ENCODE results near the gene ZBTB7C. TPM values are rescaled to one million over a fixed set of nuclear protein-coding genes. Genes with fewer than 3 reads are reported as not detected.

ZBTB7C gene
- total and polyA plus RNA-seq, 4 donors = 0.19 to 1.1 (median 0.45) TPM

DNA sequence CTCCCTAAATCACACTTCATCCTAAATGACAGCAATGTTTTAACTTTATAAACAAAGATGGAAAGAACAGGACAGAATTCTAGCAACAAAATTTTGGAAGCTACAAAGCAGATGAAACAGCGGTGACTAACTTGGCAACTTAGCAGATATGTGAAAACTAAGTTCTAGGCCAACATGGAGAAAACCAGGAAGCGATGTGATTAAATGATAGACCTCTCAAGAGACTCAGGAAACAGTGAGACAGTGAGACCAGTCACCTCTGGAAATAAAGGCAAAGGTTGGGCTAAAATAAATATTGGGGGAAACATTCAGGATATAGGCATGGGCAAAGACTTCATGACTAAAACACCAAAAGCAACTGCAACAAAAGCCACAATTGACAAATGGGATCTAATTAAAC is 24.4 kb upstream of the ZBTB7C start:
- Histone ChIP-seq H3K27me3 (ENCODE audit: control insufficient read depth in 4 of 4, insufficient read depth in 4 of 4, low read length in 3 of 4) (peaks cover 0 to under 1% (median 0%) of the 10 kb centered on the region in 4 donors), H3K4me3 (ENCODE audit: low read depth in 1 of 3, low read length in 3 of 3) (no peak overlapping the region), H3K4me1 (ENCODE audit: control insufficient read depth in 4 of 4, insufficient read depth in 4 of 4, low read length in 3 of 4) (no peaks in the 10 kb centered on the region), H3K27ac (ENCODE audit: low read depth in 1 of 2, low read length in 2 of 2) (no peak overlapping the region), H3K9me3 (ENCODE audit: control insufficient read depth in 4 of 4, low read length in 3 of 4) (no peaks in the 10 kb centered on the region), H3K9ac (ENCODE audit: low read depth in 1 of 2, low read length in 2 of 2) (no peak overlapping the region), H3K36me3 (ENCODE audit: control insufficient read depth in 4 of 4, insufficient read depth in 3 of 4, low read depth in 1 of 4, low read length in 3 of 4) (no peaks in the 10 kb centered on the region)
- no peak for TF ChIP-seq FOXA2 (IDR thresholded peaks at IDR 0.05)
- TF ChIP-seq FOXA1 (IDR thresholded peaks at IDR 0.05) = no peak
- TF ChIP-seq RAD21 (IDR thresholded peaks at IDR 0.05) = no peak
- no peak for TF ChIP-seq EGR1 (IDR thresholded peaks at IDR 0.05; ENCODE audit: low read depth in 2 of 2)
- TF ChIP-seq SP1 (IDR thresholded peaks at IDR 0.05) = no peak
- no peak for TF ChIP-seq TAF1 (conservative IDR thresholded peaks at IDR 0.05)
- TF ChIP-seq, protein P1, sequence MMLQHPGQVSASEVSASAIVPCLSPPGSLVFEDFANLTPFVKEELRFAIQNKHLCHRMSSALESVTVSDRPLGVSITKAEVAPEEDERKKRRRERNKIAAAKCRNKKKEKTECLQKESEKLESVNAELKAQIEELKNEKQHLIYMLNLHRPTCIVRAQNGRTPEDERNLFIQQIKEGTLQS (IDR thresholded peaks at IDR 0.05) = no peak
- TF ChIP-seq GABPA (IDR thresholded peaks at IDR 0.05 in 1 of 2, conservative IDR thresholded peaks at IDR 0.05 in 1 of 2) = no peak
- TF ChIP-seq YY1 (IDR thresholded peaks at IDR 0.05) = no peak
- TF ChIP-seq HNF4G (IDR thresholded peaks at IDR 0.05) = no peak
- TF ChIP-seq RXRA (IDR thresholded peaks at IDR 0.05) = no peak
- TF ChIP-seq, protein P2, sequence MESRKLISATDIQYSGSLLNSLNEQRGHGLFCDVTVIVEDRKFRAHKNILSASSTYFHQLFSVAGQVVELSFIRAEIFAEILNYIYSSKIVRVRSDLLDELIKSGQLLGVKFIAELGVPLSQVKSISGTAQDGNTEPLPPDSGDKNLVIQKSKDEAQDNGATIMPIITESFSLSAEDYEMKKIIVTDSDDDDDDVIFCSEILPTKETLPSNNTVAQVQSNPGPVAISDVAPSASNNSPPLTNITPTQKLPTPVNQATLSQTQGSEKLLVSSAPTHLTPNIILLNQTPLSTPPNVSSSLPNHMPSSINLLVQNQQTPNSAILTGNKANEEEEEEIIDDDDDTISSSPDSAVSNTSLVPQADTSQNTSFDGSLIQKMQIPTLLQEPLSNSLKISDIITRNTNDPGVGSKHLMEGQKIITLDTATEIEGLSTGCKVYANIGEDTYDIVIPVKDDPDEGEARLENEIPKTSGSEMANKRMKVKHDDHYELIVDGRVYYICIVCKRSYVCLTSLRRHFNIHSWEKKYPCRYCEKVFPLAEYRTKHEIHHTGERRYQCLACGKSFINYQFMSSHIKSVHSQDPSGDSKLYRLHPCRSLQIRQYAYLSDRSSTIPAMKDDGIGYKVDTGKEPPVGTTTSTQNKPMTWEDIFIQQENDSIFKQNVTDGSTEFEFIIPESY (IDR thresholded peaks at IDR 0.05) = no peak
- no peak for TF ChIP-seq REST (IDR thresholded peaks at IDR 0.05)
- TF ChIP-seq, protein P3, sequence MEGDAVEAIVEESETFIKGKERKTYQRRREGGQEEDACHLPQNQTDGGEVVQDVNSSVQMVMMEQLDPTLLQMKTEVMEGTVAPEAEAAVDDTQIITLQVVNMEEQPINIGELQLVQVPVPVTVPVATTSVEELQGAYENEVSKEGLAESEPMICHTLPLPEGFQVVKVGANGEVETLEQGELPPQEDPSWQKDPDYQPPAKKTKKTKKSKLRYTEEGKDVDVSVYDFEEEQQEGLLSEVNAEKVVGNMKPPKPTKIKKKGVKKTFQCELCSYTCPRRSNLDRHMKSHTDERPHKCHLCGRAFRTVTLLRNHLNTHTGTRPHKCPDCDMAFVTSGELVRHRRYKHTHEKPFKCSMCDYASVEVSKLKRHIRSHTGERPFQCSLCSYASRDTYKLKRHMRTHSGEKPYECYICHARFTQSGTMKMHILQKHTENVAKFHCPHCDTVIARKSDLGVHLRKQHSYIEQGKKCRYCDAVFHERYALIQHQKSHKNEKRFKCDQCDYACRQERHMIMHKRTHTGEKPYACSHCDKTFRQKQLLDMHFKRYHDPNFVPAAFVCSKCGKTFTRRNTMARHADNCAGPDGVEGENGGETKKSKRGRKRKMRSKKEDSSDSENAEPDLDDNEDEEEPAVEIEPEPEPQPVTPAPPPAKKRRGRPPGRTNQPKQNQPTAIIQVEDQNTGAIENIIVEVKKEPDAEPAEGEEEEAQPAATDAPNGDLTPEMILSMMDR (IDR thresholded peaks at IDR 0.05; ENCODE audit: low read depth, low read length, missing input control) = no peak
- no peak for TF ChIP-seq NR2F2 (IDR thresholded peaks at IDR 0.05)
- TF ChIP-seq JUND (IDR thresholded peaks at IDR 0.05) = no peak
- TF ChIP-seq, protein P4, sequence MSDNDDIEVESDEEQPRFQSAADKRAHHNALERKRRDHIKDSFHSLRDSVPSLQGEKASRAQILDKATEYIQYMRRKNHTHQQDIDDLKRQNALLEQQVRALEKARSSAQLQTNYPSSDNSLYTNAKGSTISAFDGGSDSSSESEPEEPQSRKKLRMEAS (IDR thresholded peaks at IDR 0.05) = no peak
- no peak for DNase-seq (ENCODE audit: low spot score)
- WGBS = 93% methylated on average over 2 of the region's 2 CpGs

DNA sequence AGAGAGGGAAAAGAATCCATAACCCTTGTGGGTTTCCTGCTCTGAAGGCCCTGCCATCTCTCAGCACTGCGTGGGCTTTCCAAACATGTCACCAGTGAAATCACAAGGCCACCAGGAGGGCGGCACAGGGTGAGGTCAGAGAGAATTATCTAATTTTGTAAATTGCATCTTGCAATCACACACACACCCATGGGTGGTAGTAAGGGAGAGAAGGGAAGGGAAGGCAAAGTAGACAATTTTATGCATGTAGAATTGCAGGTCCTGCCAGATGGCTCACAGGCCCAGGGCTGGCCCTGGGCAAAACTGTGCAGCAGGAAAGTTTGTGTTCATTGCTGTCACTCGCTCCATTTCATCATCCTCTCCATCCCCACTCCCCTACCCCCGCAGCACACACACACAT is 21.0 kb upstream of the ZBTB7C start:
- Histone ChIP-seq H3K9ac (ENCODE audit: low read depth in 1 of 2, low read length in 2 of 2) (no peak overlapping the region), H3K4me1 (ENCODE audit: control insufficient read depth in 4 of 4, insufficient read depth in 4 of 4, low read length in 3 of 4) (no peaks in the 10 kb centered on the region)
- 88% methylated on average over 4 of the region's 4 CpGs for WGBS
- TF ChIP-seq NR2F2 (IDR thresholded peaks at IDR 0.05) (no peak), YY1 (IDR thresholded peaks at IDR 0.05) (no peak), JUND (IDR thresholded peaks at IDR 0.05) (no peak), FOXA2 (IDR thresholded peaks at IDR 0.05) (no peak), HNF4G (IDR thresholded peaks at IDR 0.05) (no peak), FOXA1 (IDR thresholded peaks at IDR 0.05) (no peak), GABPA (IDR thresholded peaks at IDR 0.05 in 1 of 2, conservative IDR thresholded peaks at IDR 0.05 in 1 of 2) (no peak), TAF1 (conservative IDR thresholded peaks at IDR 0.05) (no peak), RAD21 (IDR thresholded peaks at IDR 0.05) (no peak), RXRA (IDR thresholded peaks at IDR 0.05) (no peak), REST (IDR thresholded peaks at IDR 0.05) (no peak)
- TF ChIP-seq, protein P1 (IDR thresholded peaks at IDR 0.05) = no peak
- TF ChIP-seq, protein P3 (IDR thresholded peaks at IDR 0.05; ENCODE audit: low read depth, low read length, missing input control) = no peak

More for the DNA sequence above, 21.0 kb upstream of the ZBTB7C start:
- Histone ChIP-seq H3K9me3 (ENCODE audit: control insufficient read depth in 4 of 4, low read length in 3 of 4) (no peaks in the 10 kb centered on the region), H3K4me3 (ENCODE audit: low read depth in 1 of 3, low read length in 3 of 3) (no peak overlapping the region), H3K36me3 (ENCODE audit: control insufficient read depth in 4 of 4, insufficient read depth in 3 of 4, low read depth in 1 of 4, low read length in 3 of 4) (no peaks in the 10 kb centered on the region), H3K27ac (ENCODE audit: low read depth in 1 of 2, low read length in 2 of 2) (no peak overlapping the region), H3K27me3 (ENCODE audit: control insufficient read depth in 4 of 4, insufficient read depth in 4 of 4, low read length in 3 of 4) (peaks cover 0 to 2% (median 0%) of the 10 kb centered on the region in 4 donors)
- no peak for DNase-seq (ENCODE audit: low spot score)

All from liver (tissue), 9 donors.